ENCODE data around the gene HSPA1L. TPM values are rescaled to one million over a fixed set of nuclear protein-coding genes. Genes with fewer than 3 reads are reported as not detected.
"Not testable (repeated sequence)": the region's sequence is repeated elsewhere in the genome, so short reads cannot be mapped to it uniquely, and the experiment has no call there.

The HSPA1L gene
- polyA plus RNA-seq, 1 donor from 2014 or later: 2.6 TPM

DNA sequence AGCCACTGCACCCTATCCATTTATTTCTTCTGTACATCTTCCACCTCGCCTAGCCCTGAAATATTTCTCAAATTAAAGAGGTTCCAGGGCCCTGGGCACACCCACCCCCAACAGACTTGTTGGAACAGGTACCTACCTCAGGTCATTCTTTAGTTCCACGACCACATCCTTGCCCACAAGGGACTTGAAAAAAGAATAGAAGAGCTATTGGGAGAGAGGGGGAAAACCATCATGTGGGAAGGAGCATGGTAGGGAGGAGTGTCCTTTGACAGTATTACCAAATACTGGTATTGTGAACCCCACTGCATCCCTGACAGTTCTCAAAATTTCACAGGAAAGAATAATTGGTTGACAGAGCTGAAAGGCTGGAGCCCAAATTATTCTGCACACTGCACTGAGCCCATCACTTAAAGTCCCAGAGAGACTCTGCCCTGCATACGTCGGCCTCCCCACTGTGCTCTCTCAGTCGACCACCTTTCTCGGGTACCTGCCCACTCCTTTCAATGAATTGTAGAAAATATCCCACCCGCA is 9.1 kb downstream of the HSPA1L start:
- peak overlapping the region; percentile 70 for H2AFZ ChIP-seq (ENCODE audit: low read depth, low read length)
- H3K9me3 ChIP-seq (ENCODE audit: low read length): no peaks in the 10 kb centered on the region
- no peaks in the 10 kb centered on the region for H3F3A ChIP-seq (ENCODE audit: insufficient read depth, low read length, poor library complexity, severe bottlenecking)
- no peaks in the 10 kb centered on the region for H4K20me1 ChIP-seq (ENCODE audit: insufficient read depth)
- H3K4me3 ChIP-seq (ENCODE audit: low read length): peak overlapping the region; percentile 76
- peak overlapping the region; percentile 83 for H3K27ac ChIP-seq (ENCODE audit: low read length)
- H3K9me2 ChIP-seq (ENCODE audit: insufficient read depth, low read length): no peaks in the 10 kb centered on the region
- no peaks in the 10 kb centered on the region for H3K27me3 ChIP-seq (ENCODE audit: insufficient read depth, low read depth, low read length)
- peak overlapping the region; percentile 77 for H3K4me2 ChIP-seq (ENCODE audit: low read length)
- H3K36me3 ChIP-seq (ENCODE audit: insufficient read depth, low read length): no peaks in the 10 kb centered on the region
- TF ChIP-seq EZH2 (IDR thresholded peaks at IDR 0.05; ENCODE audit: borderline replicate concordance, insufficient read depth, low read length, poor library complexity, severe bottlenecking): no peak
- no peak for TF ChIP-seq SMC3 (conservative IDR thresholded peaks at IDR 0.05; ENCODE audit: poor library complexity)
- no peak for TF ChIP-seq MXI1 (conservative IDR thresholded peaks at IDR 0.05; ENCODE audit: poor library complexity, severe bottlenecking)
- TF ChIP-seq, protein P1, sequence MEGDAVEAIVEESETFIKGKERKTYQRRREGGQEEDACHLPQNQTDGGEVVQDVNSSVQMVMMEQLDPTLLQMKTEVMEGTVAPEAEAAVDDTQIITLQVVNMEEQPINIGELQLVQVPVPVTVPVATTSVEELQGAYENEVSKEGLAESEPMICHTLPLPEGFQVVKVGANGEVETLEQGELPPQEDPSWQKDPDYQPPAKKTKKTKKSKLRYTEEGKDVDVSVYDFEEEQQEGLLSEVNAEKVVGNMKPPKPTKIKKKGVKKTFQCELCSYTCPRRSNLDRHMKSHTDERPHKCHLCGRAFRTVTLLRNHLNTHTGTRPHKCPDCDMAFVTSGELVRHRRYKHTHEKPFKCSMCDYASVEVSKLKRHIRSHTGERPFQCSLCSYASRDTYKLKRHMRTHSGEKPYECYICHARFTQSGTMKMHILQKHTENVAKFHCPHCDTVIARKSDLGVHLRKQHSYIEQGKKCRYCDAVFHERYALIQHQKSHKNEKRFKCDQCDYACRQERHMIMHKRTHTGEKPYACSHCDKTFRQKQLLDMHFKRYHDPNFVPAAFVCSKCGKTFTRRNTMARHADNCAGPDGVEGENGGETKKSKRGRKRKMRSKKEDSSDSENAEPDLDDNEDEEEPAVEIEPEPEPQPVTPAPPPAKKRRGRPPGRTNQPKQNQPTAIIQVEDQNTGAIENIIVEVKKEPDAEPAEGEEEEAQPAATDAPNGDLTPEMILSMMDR (IDR thresholded peaks at IDR 0.05; ENCODE audit: poor library complexity, severe bottlenecking): no peak
- TF ChIP-seq EP300 (conservative IDR thresholded peaks at IDR 0.05; ENCODE audit: poor library complexity, severe bottlenecking): no peak
- no peak for TF ChIP-seq REST (IDR thresholded peaks at IDR 0.05; ENCODE audit: borderline replicate concordance)
- TF ChIP-seq POLR2AphosphoS5 (IDR thresholded peaks at IDR 0.05): no peak
- TF ChIP-seq TAF1 (IDR thresholded peaks at IDR 0.05; ENCODE audit: low read depth): no peak
- no peak for TF ChIP-seq RAD21 (conservative IDR thresholded peaks at IDR 0.05)
- H3K9ac ChIP-seq (ENCODE audit: low read length): peak overlapping the region; percentile 78
- peaks cover 9% of the 10 kb centered on the region for H3K79me2 ChIP-seq (replicated peaks; ENCODE audit: insufficient read depth, low read length)

DNA sequence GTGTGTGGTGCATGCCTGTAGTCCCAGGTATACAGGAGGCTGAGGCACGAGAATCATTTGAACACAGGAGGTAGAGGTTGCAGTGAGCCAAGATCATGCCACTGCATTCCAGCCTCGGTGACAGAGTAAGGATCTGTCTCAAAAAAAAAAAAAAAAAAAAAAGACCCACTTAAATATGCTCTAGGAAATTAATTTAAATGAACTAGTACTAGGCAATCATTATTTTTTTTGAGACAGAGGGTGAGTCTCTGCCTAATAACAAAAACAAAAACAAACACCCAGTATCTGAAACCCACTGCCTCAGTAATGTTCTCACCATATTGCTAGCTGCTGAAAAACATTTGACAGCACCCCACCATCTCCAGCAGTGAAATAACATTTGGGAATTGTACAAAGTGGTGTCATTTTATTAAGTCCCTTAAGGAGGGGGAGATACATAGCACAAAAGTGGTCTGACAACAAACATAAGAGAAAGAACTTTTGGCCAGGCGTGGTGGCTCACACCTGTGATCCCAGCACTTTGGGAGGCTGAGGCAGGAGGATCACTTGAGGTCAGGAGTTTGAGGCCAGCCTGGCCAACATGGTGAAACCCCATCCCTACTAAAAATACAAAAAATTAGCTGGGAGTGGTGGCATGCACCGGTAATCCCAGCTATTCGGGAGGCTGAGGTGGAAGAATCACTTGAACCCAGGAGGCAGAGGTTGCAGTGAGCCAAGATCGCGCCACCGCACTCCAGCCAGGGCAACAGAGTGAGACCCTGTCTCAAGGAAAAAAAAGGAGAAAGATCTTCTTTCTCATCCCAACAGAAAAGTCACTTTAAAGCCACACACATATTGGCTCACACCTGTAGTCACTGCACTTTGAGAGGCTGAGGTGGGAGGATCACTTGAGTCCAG is 13.8 kb downstream of the HSPA1L start:
- H3K79me2 ChIP-seq (replicated peaks; ENCODE audit: insufficient read depth, low read length); H3K9me2 ChIP-seq (ENCODE audit: insufficient read depth, low read length); H3K9ac ChIP-seq (ENCODE audit: low read length); H2AFZ ChIP-seq (ENCODE audit: low read depth, low read length); H3K4me3 ChIP-seq (ENCODE audit: low read length); H3K27ac ChIP-seq (ENCODE audit: low read length); H3K36me3 ChIP-seq (ENCODE audit: insufficient read depth, low read length); H4K20me1 ChIP-seq (ENCODE audit: insufficient read depth); H3K9me3 ChIP-seq (ENCODE audit: low read length); H3K4me2 ChIP-seq (ENCODE audit: low read length); H3F3A ChIP-seq (ENCODE audit: insufficient read depth, low read length, poor library complexity, severe bottlenecking); H3K27me3 ChIP-seq (ENCODE audit: insufficient read depth, low read depth, low read length): not testable (repeated sequence)
